ENCODE data around the gene METTL23. TPM values are rescaled to one million over a fixed set of nuclear protein-coding genes. Genes with fewer than 3 reads are reported as not detected.

The METTL23 gene
- total and polyA plus RNA-seq, 2 experiments from 2014 or later: 41.6 to 55.9 TPM

GRCh38 chr17:76688165-76688622, 38.4 kb upstream of the METTL23 start:
- peak overlapping the region; percentile 51 for H3K27ac Mint-ChIP-seq
- H3K4me1 Mint-ChIP-seq: peaks cover 38% of the 10 kb centered on the region
- Histone ChIP-seq H4K20me1 (replicated peaks; ENCODE audit: insufficient read depth) (no peaks in the 10 kb centered on the region), H3K4me2 (no peak overlapping the region), H3F3A (replicated peaks; ENCODE audit: low read depth) (no peaks in the 10 kb centered on the region), H2AFZ (no peak overlapping the region), H3K27ac (ENCODE audit: low read depth) (no peak overlapping the region), H3K79me2 (replicated peaks; ENCODE audit: insufficient read depth) (no peaks in the 10 kb centered on the region), H3K4me1 (ENCODE audit: insufficient read depth) (peaks cover 8% of the 10 kb centered on the region; the same call in 1 of the 2 replicates), H3K36me3 (ENCODE audit: insufficient read depth) (no peaks in the 10 kb centered on the region), H3K4me3 (no peak overlapping the region), H3K9me2 (ENCODE audit: insufficient read depth) (no peaks in the 10 kb centered on the region), H3K27me3 (ENCODE audit: insufficient read depth) (no peaks in the 10 kb centered on the region)
- TF ChIP-seq EZH2phosphoT487 (IDR thresholded peaks at IDR 0.05; ENCODE audit: unreplicated experiment) (no peak), EZH2 (IDR thresholded peaks at IDR 0.05; ENCODE audit: low read depth, unreplicated experiment) (no peak), ZNF331 (CRISPR knock-in tag; IDR thresholded peaks at IDR 0.05; ENCODE audit: low read depth) (no peak), POLR2AphosphoS5 (IDR thresholded peaks at IDR 0.05; ENCODE audit: low read depth) (no peak), CTCF (conservative IDR thresholded peaks at IDR 0.05; ENCODE audit: low read depth in 2 of 2) (0 out of 4 replicates have a peak, but pooled peaks of 1 of the 2 experiments have one; percentile 11)
- peaks cover 6% of the 10 kb centered on the region for H3K27me3 Mint-ChIP-seq (ENCODE audit: insufficient read depth, low read depth, poor library complexity)
- ATAC-seq (no peak), DNase-seq (ENCODE audit: low spot score) (no peak)
- H3K4me3 Mint-ChIP-seq: no peak overlapping the region
- H3K36me3 Mint-ChIP-seq (ENCODE audit: low read depth): no peaks in the 10 kb centered on the region
- H3K9me3 Mint-ChIP-seq: no peaks in the 10 kb centered on the region

- Histone ChIP-seq H3K27ac (ENCODE audit: low read depth) (no peak overlapping the region), H3K4me1 (ENCODE audit: insufficient read depth) (peaks cover 4% of the 10 kb centered on the region; the same call in 1 of the 2 replicates), H3K79me2 (replicated peaks; ENCODE audit: insufficient read depth) (no peaks in the 10 kb centered on the region), H3K4me3 (no peak overlapping the region), H3K27me3 (ENCODE audit: insufficient read depth) (no peaks in the 10 kb centered on the region), H2AFZ (no peak overlapping the region), H3K4me2 (no peak overlapping the region), H3F3A (replicated peaks; ENCODE audit: low read depth) (no peaks in the 10 kb centered on the region), H3K36me3 (ENCODE audit: insufficient read depth) (no peaks in the 10 kb centered on the region), H3K9me2 (ENCODE audit: insufficient read depth) (no peaks in the 10 kb centered on the region), H4K20me1 (replicated peaks; ENCODE audit: insufficient read depth) (no peaks in the 10 kb centered on the region)
- Mint-ChIP-seq H3K27me3 (ENCODE audit: insufficient read depth, low read depth, poor library complexity) (peaks cover 5% of the 10 kb centered on the region), H3K4me3 (no peak overlapping the region), H3K27ac (no peak overlapping the region), H3K4me1 (peaks cover 34% of the 10 kb centered on the region), H3K36me3 (ENCODE audit: low read depth) (no peaks in the 10 kb centered on the region), H3K9me3 (no peaks in the 10 kb centered on the region)
- no peak for ATAC-seq
- no peak for DNase-seq (ENCODE audit: low spot score)
- TF ChIP-seq POLR2AphosphoS5 (IDR thresholded peaks at IDR 0.05; ENCODE audit: low read depth) (no peak), EZH2phosphoT487 (IDR thresholded peaks at IDR 0.05; ENCODE audit: unreplicated experiment) (no peak), ETS1 (IDR thresholded peaks at IDR 0.05) (no peak), ZNF462 (CRISPR knock-in tag; IDR thresholded peaks at IDR 0.05) (no peak), EZH2 (IDR thresholded peaks at IDR 0.05; ENCODE audit: low read depth, unreplicated experiment) (no peak)
Observed at GRCh38 chr17:76689859-76690258, 36.8 kb upstream of the METTL23 start.

Measured in GM23338 (cell line).